ENCODE results near the gene TSEN54.

- TF ChIP-seq CTCF (IDR thresholded peaks at IDR 0.05; ENCODE audit: insufficient read depth, low read length, poor library complexity, severe bottlenecking): no peak
- TF ChIP-seq EZH2phosphoT487 (conservative IDR thresholded peaks at IDR 0.05; ENCODE audit: low read length): no peak
Observed at GRCh38 chr17:75512926-75513640, 3.2 kb upstream of the TSEN54 start.
